Mesothelial cell of epicardium (in vitro differentiated cells): ENCODE data around the gene PARP14. TPM values are rescaled to one million over a fixed set of nuclear protein-coding genes. Genes with fewer than 3 reads are reported as not detected.
"Not testable (repeated sequence)": the region's sequence is repeated elsewhere in the genome, so short reads cannot be mapped to it uniquely, and the experiment has no call there.

Source experiments
- DNase-seq, 2 experiments: peaks; one replicate each; pipeline ENCODE4 v3.0.0; 2021; ENCODE audit warnings: low spot score in 2 of 2; ENCODE audit not compliant: unreplicated experiment in 2 of 2
- H3K27ac Mint-ChIP-seq: 2 replicates; pipeline ENCODE4 v1.8.0; 2021; ENCODE audit warnings: mixed read lengths
- H3K27me3 Mint-ChIP-seq: 2 replicates; pipeline ENCODE4 v1.8.0; 2021; ENCODE audit warnings: low read depth, mixed read lengths
- H3K36me3 Mint-ChIP-seq: 2 replicates; pipeline ENCODE4 v1.8.0; 2021; ENCODE audit warnings: mixed read lengths
- H3K4me1 Mint-ChIP-seq: 2 replicates; pipeline ENCODE4 v1.8.0; 2021; ENCODE audit warnings: mixed read lengths
- H3K4me3 Mint-ChIP-seq: 2 replicates; pipeline ENCODE4 v1.8.0; 2021; ENCODE audit warnings: mild to moderate bottlenecking, moderate library complexity, mixed read lengths
- H3K9me3 Mint-ChIP-seq: 2 replicates; pipeline ENCODE4 v1.8.0; 2021; ENCODE audit warnings: mixed read lengths
- CTCF ChIP-seq: fragments of 200-600 bp; sonication (generic); IDR thresholded peaks from one replicate; pipeline ENCODE4 v1.5.0; 2021; ENCODE audit warnings: antibody characterized with exemption; ENCODE audit not compliant: unreplicated experiment
- total RNA-seq: library from RNA; stranded (reverse); gene quantifications from 3 replicates; pipeline ENCODE4 v1.2.1, GENCODE V29; 2021

PARP14 gene
- total RNA-seq, 1 donor from 2014 or later, result 46.3 TPM

- Mint-ChIP-seq H3K9me3 (peaks cover 25% of the 10 kb centered on the region), H3K36me3 (peaks cover 59% of the 10 kb centered on the region), H3K27ac (no peak overlapping the region), H3K4me1 (no peaks in the 10 kb centered on the region), H3K4me3 (no peak overlapping the region), H3K27me3 (no peaks in the 10 kb centered on the region)
- DNase-seq, result no peak
- no peak for TF ChIP-seq CTCF
Observed at GRCh38 chr3:122728756-122729514, 48.3 kb downstream of the PARP14 start.

- Mint-ChIP-seq H3K27ac (no peak overlapping the region), H3K9me3 (peaks cover 26% of the 10 kb centered on the region), H3K4me1 (no peaks in the 10 kb centered on the region), H3K4me3 (no peak overlapping the region), H3K27me3 (no peaks in the 10 kb centered on the region), H3K36me3 (peaks cover 53% of the 10 kb centered on the region)
- DNase-seq, result no peak
- no peak for TF ChIP-seq CTCF
Observed at GRCh38 chr3:122730240-122730639, 49.6 kb downstream of the PARP14 start.

- peaks cover 36% of the 10 kb centered on the region for H3K36me3 Mint-ChIP-seq
- H3K9me3 Mint-ChIP-seq, H3K4me1 Mint-ChIP-seq, H3K27me3 Mint-ChIP-seq, DNase-seq, H3K4me3 Mint-ChIP-seq, H3K27ac Mint-ChIP-seq: not testable (repeated sequence)
Observed at GRCh38 chr3:122732682-122733525, 52.3 kb downstream of the PARP14 start.

GRCh38 chr3:122739172-122739571, 58.5 kb downstream of the PARP14 start:
- no peak for DNase-seq
- H3K27me3 Mint-ChIP-seq, result no peaks in the 10 kb centered on the region
- no peak overlapping the region for H3K27ac Mint-ChIP-seq
- H3K36me3 Mint-ChIP-seq, result peaks cover 35% of the 10 kb centered on the region
- H3K9me3 Mint-ChIP-seq, result peaks cover 8% of the 10 kb centered on the region
- no peak overlapping the region for H3K4me3 Mint-ChIP-seq
- H3K4me1 Mint-ChIP-seq, result no peaks in the 10 kb centered on the region
- TF ChIP-seq CTCF, result no peak

DNA sequence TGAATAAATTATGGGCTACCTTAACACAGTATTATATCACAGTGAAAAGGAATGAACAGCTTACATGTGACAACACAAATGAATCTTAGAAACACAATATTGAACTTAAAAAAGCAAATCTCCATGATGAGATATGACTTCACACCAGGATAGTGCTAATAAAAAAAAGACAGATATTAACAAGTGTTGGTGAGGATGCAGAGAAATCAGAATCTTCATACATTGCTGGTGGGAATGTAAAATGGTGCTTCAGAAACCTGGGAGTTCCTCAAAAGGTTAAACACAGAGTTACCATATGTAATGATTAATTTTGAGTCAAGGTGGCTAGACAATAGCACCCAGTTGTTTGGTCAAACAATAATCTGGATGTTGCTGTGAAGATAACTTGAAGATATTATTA, 61.6 kb downstream of the PARP14 start:
- no peak for DNase-seq
- peaks cover 22% of the 10 kb centered on the region for H3K9me3 Mint-ChIP-seq
- H3K4me3 Mint-ChIP-seq, result no peak overlapping the region
- no peaks in the 10 kb centered on the region for H3K4me1 Mint-ChIP-seq
- no peak for TF ChIP-seq CTCF
- no peaks in the 10 kb centered on the region for H3K27me3 Mint-ChIP-seq
- H3K36me3 Mint-ChIP-seq, result peaks cover 54% of the 10 kb centered on the region
- H3K27ac Mint-ChIP-seq, result no peak overlapping the region

- no peak for DNase-seq
- H3K4me3 Mint-ChIP-seq, result no peak overlapping the region
- H3K27ac Mint-ChIP-seq, result no peak overlapping the region
- H3K4me1 Mint-ChIP-seq, result no peaks in the 10 kb centered on the region
- H3K9me3 Mint-ChIP-seq, result peaks cover 25% of the 10 kb centered on the region
- H3K36me3 Mint-ChIP-seq, result peaks cover 58% of the 10 kb centered on the region
- TF ChIP-seq CTCF, result no peak
- no peaks in the 10 kb centered on the region for H3K27me3 Mint-ChIP-seq
Observed at GRCh38 chr3:122743581-122744120, 63.0 kb downstream of the PARP14 start.
